Measurements from ENCODE around the gene PEX13.
"Not testable (repeated sequence)": the region's sequence is repeated elsewhere in the genome, so short reads cannot be mapped to it uniquely, and the experiment has no call there.

The PEX13 gene

DNA sequence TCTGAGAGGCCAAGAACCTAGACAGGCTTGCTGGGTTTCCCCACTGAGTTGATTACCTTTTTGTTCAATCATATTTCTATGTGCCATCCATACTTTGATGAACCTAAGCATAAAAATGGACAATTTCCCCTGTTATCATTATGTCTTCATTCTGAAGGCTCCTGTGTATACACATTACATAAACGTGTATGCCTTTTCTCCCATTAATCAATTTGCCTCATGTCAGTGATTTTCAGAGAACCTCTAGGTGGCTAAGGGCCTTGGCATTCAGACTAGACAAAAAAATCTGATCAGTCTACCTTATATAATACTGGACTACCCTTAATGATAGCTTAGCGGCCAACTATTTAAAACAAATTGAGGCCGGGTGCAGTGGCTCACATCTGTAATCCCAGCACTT is 4.1 kb upstream of the PEX13 start:
- DNase-seq (ENCODE audit: insufficient read length) (no peak), FAIRE-seq (no peak)
- no peak for TF ChIP-seq POLR2AphosphoS5 (IDR thresholded peaks at IDR 0.05; ENCODE audit: low read depth, low read length)
- TF ChIP-seq POLR2A (IDR thresholded peaks at IDR 0.05; ENCODE audit: low read depth, low read length) = no peak
- no peak for TF ChIP-seq TAF1 (IDR thresholded peaks at IDR 0.05; ENCODE audit: borderline replicate concordance, low read depth, low read length)

DNA sequence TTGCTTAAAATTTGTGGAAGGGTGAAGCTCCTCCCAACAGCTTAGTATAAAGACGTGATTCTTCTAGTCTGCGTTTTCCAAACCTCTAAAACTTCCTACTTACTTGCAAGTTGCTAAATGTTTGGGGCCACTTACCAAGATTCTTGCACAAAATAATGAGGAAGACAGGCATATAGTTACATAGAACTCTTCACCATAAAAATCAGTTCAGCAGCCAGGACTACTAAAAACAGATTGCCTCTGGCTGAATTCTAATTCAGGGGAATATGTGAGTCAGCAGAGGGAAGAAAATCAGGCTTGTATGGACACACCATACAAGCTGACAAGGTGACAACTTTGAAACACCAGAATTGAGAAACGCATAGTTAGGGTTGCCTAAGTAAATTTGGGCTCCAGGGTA is 2.8 kb upstream of the PEX13 start:
- TF ChIP-seq TAF1 (IDR thresholded peaks at IDR 0.05; ENCODE audit: borderline replicate concordance, low read depth, low read length) = no peak
- TF ChIP-seq POLR2A (IDR thresholded peaks at IDR 0.05; ENCODE audit: low read depth, low read length) = no peak
- no peak for TF ChIP-seq POLR2AphosphoS5 (IDR thresholded peaks at IDR 0.05; ENCODE audit: low read depth, low read length)
- FAIRE-seq (no peak), DNase-seq (ENCODE audit: insufficient read length) (no peak)

DNA sequence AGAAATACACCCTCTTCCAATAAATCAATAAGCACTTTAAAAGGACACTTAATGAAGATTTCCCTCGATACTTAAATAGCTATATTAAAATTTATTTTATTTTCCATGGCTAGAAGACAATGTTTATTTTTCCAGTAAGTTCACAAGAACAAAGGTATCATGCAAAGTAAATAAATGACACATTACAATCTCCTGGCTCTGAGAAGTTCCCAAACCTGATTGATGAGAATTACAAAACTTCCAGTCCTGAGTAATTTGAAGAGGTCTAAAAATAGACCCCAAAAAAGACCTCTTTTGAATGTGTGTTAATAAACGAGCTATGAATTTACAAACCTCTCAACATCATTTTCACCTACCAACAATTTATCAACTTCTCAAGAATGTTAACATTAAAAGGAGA is 1.5 kb upstream of the PEX13 start:
- FAIRE-seq (no peak), DNase-seq (ENCODE audit: insufficient read length) (no peak)
- no peak for TF ChIP-seq POLR2A (IDR thresholded peaks at IDR 0.05; ENCODE audit: low read depth, low read length)

DNA sequence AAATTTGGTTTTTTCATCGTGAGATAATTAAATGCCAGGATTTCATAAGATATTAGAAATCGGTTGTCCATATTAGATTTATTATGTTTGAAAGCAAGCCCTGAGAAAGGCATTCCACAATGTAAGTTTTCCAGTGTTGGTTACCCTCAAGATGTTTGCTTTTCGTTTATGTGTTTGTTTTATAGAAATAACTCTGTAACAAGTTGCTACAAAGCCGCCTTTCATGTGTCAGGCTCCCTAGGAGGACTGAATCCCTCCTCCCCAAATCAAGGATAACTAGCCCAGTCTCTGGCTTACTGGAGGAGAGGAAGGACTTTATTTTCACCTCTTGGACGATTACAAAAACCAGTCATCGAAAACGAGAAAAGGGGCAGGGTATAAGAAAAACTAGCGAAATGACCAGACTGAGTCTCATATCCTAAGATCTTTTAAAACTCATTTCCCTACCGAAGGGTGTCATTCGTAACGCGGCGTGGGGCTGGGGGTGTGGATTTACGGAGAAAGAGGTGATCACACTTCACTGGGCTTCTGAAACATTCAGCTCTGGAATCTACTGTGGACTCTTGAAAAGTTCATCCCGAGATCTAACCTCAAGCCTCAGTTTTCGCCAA is 1.0 kb upstream of the PEX13 start:
- no peak for FAIRE-seq
- TF ChIP-seq POLR2A (IDR thresholded peaks at IDR 0.05; ENCODE audit: low read depth, low read length) (no peak), TAF1 (IDR thresholded peaks at IDR 0.05; ENCODE audit: borderline replicate concordance, low read depth, low read length) (no peak), POLR2AphosphoS5 (IDR thresholded peaks at IDR 0.05; ENCODE audit: low read depth, low read length) (no peak)
- peak; percentile 11 for DNase-seq (ENCODE audit: insufficient read length)

DNA sequence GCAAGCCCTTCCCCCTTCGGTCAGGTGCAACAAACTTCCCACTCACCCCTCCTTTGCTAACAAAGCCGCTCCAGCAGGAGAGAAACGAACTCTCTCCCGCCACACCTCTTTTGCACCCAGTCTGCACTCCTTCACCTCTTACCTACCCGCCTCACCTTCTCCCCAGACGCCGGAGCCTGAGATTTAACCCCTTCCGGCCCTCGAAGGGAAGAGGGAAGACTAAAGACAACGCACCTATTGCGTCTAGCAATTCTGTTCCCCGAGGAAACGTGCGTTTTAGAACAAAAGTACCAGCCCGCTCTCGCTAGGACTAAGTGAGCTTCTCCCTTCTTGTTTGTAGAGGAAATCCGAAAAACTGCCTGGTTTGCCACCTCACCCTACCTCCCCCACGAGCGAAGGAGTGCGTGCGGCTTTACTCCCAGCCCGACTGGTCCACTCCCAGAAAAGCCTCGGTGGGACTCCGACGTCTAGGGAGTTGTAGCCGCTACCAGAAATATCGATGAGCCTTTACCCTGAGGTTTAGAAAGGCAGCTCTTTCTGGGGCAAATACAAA is 441 bp upstream of the PEX13 start:
- FAIRE-seq = peak; percentile 92
- peak; percentile 53 for DNase-seq (ENCODE audit: insufficient read length)
- peak; percentile 74 for TF ChIP-seq POLR2AphosphoS5 (IDR thresholded peaks at IDR 0.05; ENCODE audit: low read depth, low read length)
- TF ChIP-seq POLR2A (IDR thresholded peaks at IDR 0.05; ENCODE audit: low read depth, low read length) = peak; percentile 60
- peak; percentile 70; the same call in 1 of the 2 replicates for TF ChIP-seq TAF1 (IDR thresholded peaks at IDR 0.05; ENCODE audit: borderline replicate concordance, low read depth, low read length)

DNA sequence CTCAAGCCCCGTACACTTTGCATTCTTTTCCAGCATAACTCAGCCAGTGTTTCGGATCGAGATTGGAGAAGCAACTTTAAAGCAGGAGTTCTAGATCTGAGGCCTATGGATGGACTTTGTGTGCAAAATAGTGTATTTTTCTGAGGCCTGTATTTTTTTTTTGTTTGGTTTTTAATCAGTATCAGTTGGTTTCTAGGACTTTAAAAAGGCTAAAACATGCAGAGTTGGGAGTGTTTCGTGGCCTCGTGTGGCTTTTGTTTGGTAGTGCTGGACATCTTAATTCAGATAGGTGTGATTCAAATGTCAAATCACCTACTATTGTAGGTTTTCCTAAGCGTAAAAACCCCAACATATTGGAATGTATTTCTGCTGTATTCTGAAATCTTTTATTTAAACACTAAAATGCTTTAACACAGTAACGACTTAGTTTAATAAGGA is 817 bp downstream of the PEX13 start:
- FAIRE-seq = no peak
- no peak for TF ChIP-seq POLR2A (IDR thresholded peaks at IDR 0.05; ENCODE audit: low read depth, low read length)
- TF ChIP-seq TAF1 (IDR thresholded peaks at IDR 0.05; ENCODE audit: borderline replicate concordance, low read depth, low read length) = no peak
- TF ChIP-seq POLR2AphosphoS5 (IDR thresholded peaks at IDR 0.05; ENCODE audit: low read depth, low read length) = no peak
- no peak for DNase-seq (ENCODE audit: insufficient read length)

DNA sequence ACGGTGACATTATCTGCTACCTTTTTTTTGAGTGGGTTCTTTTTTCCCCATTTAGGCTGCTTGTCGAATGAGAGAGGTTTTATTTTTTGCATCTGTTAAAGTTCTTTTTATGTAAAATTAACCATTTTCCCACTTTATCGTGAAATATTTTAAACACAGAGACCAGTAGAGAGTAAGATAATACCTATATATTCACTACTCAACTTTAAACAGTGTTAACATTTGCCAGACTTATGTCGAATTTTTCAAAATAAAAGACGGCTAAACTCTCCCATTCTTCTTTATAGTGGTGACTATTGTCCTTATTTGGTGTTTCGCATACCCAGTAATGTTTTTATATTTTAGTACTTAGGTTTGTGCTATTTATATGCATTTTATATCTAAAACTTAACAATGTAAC is 1.3 kb downstream of the PEX13 start:
- no peak for FAIRE-seq

DNA sequence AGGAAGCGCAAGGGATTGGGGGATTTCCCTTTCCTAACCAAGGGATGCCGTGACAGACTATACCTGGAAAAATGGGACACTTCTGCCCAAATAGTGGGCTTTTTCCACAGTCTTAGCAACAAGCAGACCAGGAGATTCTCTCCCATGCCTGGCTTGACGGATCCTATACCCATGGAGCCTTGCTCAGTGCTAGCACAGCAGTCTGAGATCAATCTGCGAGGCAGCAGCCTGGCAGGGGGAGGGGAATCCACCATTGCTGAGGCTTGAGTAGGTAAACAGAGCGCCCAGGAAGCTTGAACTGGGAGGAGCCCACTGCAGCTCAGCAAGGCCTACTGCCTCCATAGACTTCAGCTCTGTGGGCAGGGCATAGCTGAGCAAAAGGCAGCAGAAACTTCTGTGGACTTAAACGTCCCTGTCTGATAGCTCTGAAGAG is 3.7 kb downstream of the PEX13 start:
- TF ChIP-seq POLR2AphosphoS5 (IDR thresholded peaks at IDR 0.05; ENCODE audit: low read depth, low read length) = no peak
- no peak for TF ChIP-seq POLR2A (IDR thresholded peaks at IDR 0.05; ENCODE audit: low read depth, low read length)
- no peak for TF ChIP-seq TAF1 (IDR thresholded peaks at IDR 0.05; ENCODE audit: borderline replicate concordance, low read depth, low read length)
- DNase-seq (ENCODE audit: insufficient read length) (no peak), FAIRE-seq (no peak)

More for the DNA sequence above, 1.3 kb downstream of the PEX13 start:
- no peak for TF ChIP-seq POLR2A (IDR thresholded peaks at IDR 0.05; ENCODE audit: low read depth, low read length)
- DNase-seq (ENCODE audit: insufficient read length) = no peak

DNA sequence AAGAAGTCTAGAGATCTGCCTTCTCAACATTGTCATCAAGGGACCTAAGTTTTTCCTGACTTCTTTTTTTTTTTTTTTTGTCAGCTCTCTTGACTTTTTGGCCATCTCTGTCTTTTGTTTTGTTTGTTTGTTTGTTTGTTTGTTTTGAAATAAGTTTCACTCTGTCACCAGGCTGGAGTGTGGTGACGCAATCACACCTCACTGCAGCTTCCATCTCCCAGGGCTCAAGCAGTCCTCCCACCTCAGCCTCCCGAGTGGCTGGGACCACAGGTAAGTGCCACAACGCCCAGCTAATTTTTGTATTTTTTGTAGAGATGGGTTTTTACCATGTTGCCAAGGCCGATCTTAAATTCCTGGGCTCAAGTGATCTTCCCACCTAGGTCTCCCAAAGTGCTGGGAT is 6.2 kb downstream of the PEX13 start:
- FAIRE-seq (no peak), DNase-seq (ENCODE audit: insufficient read length) (no peak)
- TF ChIP-seq TAF1 (IDR thresholded peaks at IDR 0.05; ENCODE audit: borderline replicate concordance, low read depth, low read length) (no peak), POLR2A (IDR thresholded peaks at IDR 0.05; ENCODE audit: low read depth, low read length) (no peak), POLR2AphosphoS5 (IDR thresholded peaks at IDR 0.05; ENCODE audit: low read depth, low read length) (no peak)

DNA sequence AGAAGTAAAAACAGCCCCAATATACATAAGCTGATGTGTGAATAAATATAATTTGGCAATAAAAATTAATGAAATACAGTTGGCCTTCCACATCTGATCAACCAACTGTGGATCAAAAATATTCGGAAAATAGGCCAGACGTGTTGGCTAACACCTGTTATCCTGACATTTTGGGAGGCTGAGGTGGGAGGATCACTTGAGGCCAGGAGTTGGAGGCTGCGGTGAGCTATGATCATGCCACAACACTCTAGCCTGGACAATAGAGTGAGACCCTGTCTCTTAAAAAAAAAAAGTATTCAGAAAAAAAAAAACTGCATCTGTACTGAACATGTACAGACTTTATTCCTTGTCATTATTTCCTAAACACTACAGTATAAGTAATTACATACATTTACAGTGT is 12.0 kb downstream of the PEX13 start:
- no peak for FAIRE-seq
- TF ChIP-seq TAF1 (IDR thresholded peaks at IDR 0.05; ENCODE audit: borderline replicate concordance, low read depth, low read length) = no peak
- TF ChIP-seq POLR2AphosphoS5 (IDR thresholded peaks at IDR 0.05; ENCODE audit: low read depth, low read length) = no peak
- no peak for TF ChIP-seq POLR2A (IDR thresholded peaks at IDR 0.05; ENCODE audit: low read depth, low read length)
- no peak for DNase-seq (ENCODE audit: insufficient read length)

DNA sequence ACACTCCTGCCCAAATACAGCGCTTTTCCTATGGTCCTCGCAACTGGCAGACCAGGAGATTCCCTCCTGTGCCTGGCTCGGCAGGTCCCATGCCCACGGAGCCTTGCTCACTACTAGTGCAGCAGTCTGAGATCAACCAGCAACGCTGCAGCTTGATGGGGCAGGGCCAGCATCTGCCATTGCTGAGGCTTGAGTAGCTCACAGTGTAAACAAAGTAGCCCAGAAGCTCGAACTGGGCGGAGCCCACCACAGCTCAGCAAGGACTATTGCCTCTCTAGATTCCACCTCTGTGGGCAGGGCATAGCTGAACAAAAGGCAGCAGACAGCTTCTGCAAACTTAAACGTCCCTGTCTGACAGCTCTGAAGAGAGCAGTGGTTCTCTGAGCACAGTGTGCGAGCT is 17.1 kb downstream of the PEX13 start:
- not testable (repeated sequence) for DNase-seq (ENCODE audit: insufficient read length); FAIRE-seq

DNA sequence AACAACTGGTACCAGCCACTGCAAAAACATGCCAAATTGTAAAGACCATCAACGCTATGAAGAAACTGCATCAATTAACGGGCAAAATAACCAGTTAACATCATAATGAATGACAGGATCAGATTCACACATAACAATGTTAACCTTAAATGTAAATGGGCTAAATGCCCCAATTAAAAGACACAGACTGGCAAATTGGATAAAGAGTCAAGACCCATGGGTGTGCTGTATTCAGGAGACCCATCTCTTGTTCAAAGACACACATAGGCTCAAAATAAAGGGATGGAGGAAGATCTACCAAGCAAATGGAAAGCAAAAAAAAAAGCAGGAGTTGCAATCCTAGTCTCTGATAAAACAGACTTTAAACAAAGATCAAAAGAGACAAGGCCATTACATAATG is 19.1 kb downstream of the PEX13 start:
- not testable (repeated sequence) for DNase-seq (ENCODE audit: insufficient read length); FAIRE-seq

DNA sequence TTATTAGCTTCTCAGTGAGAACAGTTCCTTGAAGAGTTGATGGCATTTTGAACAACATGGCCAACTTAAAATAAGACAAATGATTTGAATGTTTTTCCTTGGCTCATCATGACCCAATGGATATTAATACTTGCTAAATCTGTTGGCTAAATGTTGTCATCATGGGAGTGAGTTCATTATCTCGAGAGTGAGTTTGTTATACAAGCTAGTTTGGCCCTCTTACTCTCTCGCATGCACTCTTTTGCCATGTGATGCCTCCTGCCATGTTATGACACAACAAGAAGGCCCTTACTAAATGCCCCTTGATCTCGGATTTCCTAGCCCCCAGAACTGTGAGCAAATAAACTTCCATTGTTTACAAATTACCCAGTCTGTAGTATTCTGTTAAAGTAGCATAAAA is 25.3 kb downstream of the PEX13 start:
- no peak for TF ChIP-seq POLR2AphosphoS5 (IDR thresholded peaks at IDR 0.05; ENCODE audit: low read depth, low read length)
- DNase-seq (ENCODE audit: insufficient read length) = no peak
- FAIRE-seq = no peak
